SK-N-SH (cell line): ENCODE data around the gene USO1. TPM values are rescaled to one million over a fixed set of nuclear protein-coding genes. Genes with fewer than 3 reads are reported as not detected.
"Not testable (repeated sequence)": the region's sequence is repeated elsewhere in the genome, so short reads cannot be mapped to it uniquely, and the experiment has no call there.

ENCODE experiments used
- CTCF ChIA-PET: fragments of 300-600, 350-600 bp; formaldehyde crosslinking; extraction: SDS; loops from one replicate; lab custom pipeline; 2021; lab: Yijun Ruan, JAX
- POLR2A ChIA-PET: fragments of 350-600 bp; sonication (Branson Sonifier 250); formaldehyde crosslinking; extraction: SDS; loops from one replicate; lab custom pipeline; 2020; ENCODE audit warnings: antibody characterized with exemption, inconsistent platforms; lab: Yijun Ruan, JAX
- DNase-seq: peaks from one replicate; pipeline ENCODE4 v3.0.0; 2012
- H2AFZ ChIP-seq: fragments of 200-600 bp; sonication (generic); 2 replicates; pipeline ENCODE4 v1.8.1; 2016; ENCODE audit warnings: antibody characterized with exemption, mild to moderate bottlenecking, low read depth
- H3F3A ChIP-seq: fragments of 200-600 bp; sonication (generic); replicated peaks from 2 replicates; pipeline ENCODE3; 2016; ENCODE audit warnings: antibody characterized with exemption, mild to moderate bottlenecking; ENCODE audit not compliant: insufficient read depth
- H3K27ac ChIP-seq, 2 experiments: fragments of 200-500 bp in 1 of 2; fragments of 200-600 bp in 1 of 2; sonication (Bioruptor generic) in 1 of 2; sonication (generic), shearing (Covaris generic) in 1 of 2; 2 replicates each; pipeline versions ENCODE4 v1.5.1 to v1.6.1; 2014 to 2016; ENCODE audit warnings: low read depth in 2 of 2, inconsistent platforms in 1 of 2, low read length in 1 of 2, mild to moderate bottlenecking in 1 of 2, mixed read lengths in 1 of 2
- H3K27me3 ChIP-seq: fragments of 200-600 bp; sonication (generic), shearing (Covaris generic); 2 replicates; pipeline ENCODE4 v1.6.1; 2016; ENCODE audit warnings: mixed run types; ENCODE audit not compliant: insufficient read depth
- H3K36me3 ChIP-seq, 2 experiments: fragments of 200-500 bp in 1 of 2; fragments of 200-600 bp in 1 of 2; sonication (Bioruptor generic) in 1 of 2; sonication (generic) in 1 of 2; replicated peaks in 1 of 2; 2 replicates each; pipeline versions ENCODE3 to v1.5.1; 2014 to 2016; ENCODE audit warnings: low read length in 1 of 2, mild to moderate bottlenecking in 1 of 2; ENCODE audit not compliant: insufficient read depth in 2 of 2, control insufficient read depth in 1 of 2
- H3K4me1 ChIP-seq, 2 experiments: fragments of 200-500 bp in 1 of 2; fragments of 200-600 bp in 1 of 2; sonication (Bioruptor generic) in 1 of 2; sonication (generic), shearing (Covaris generic) in 1 of 2; 2 replicates each; pipeline versions ENCODE4 v1.5.1 to v1.6.1; 2014 to 2016; ENCODE audit warnings: low read depth in 1 of 2, low read length in 1 of 2, mixed run types in 1 of 2; ENCODE audit not compliant: insufficient read depth in 2 of 2, control insufficient read depth in 1 of 2
- H3K4me2 ChIP-seq: fragments of 200-600 bp; sonication (generic), shearing (Covaris generic); 2 replicates; pipeline ENCODE4 v1.6.1; 2017; ENCODE audit warnings: mixed run types
- H3K4me3 ChIP-seq, 2 experiments: fragments of 200-500 bp in 1 of 2; fragments of 200-600 bp in 1 of 2; sonication (Bioruptor generic) in 1 of 2; sonication (generic), shearing (Covaris generic) in 1 of 2; 2 replicates each; pipeline versions ENCODE4 v1.5.1 to v1.8.1; 2014 to 2016; ENCODE audit warnings: low read depth in 2 of 2, inconsistent platforms in 1 of 2, low read length in 1 of 2, mild to moderate bottlenecking in 1 of 2, mixed read lengths in 1 of 2, moderate library complexity in 1 of 2
- H3K79me2 ChIP-seq: fragments of 200-600 bp; sonication (generic); 2 replicates; pipeline ENCODE4 v1.8.1; 2017; ENCODE audit warnings: mild to moderate bottlenecking; ENCODE audit not compliant: insufficient read depth
- H3K9ac ChIP-seq: fragments of 200-600 bp; sonication (generic); 2 replicates; pipeline ENCODE4 v1.6.1; 2017; ENCODE audit warnings: mixed run types
- H3K9me2 ChIP-seq: fragments of 200-600 bp; sonication (generic); 2 replicates; pipeline ENCODE4 v1.6.1; 2017; ENCODE audit warnings: mixed run types
- H3K9me3 ChIP-seq: fragments of 200-600 bp; sonication (generic); 2 replicates; pipeline ENCODE4 v1.6.1; 2017; ENCODE audit warnings: mixed run types, mild to moderate bottlenecking, moderate library complexity
- H4K20me1 ChIP-seq: fragments of 200-600 bp; sonication (generic); 2 replicates; pipeline ENCODE4 v1.6.1; 2017; ENCODE audit warnings: mild to moderate bottlenecking, mixed run types; ENCODE audit not compliant: insufficient read depth
- CHD2 ChIP-seq: fragments of 150-350 bp; IDR thresholded peaks from 2 replicates; pipeline ENCODE4 v1.6.1; 2018; ENCODE audit warnings: low read length; ENCODE audit not compliant: partially characterized antibody
- EZH2phosphoT487 ChIP-seq: fragments of 200-600 bp; sonication (generic); IDR thresholded peaks from 2 replicates; pipeline ENCODE4 v1.6.1; 2017; ENCODE audit warnings: low read depth, mixed run types, mild to moderate bottlenecking, antibody characterized with exemption, moderate library complexity, borderline replicate concordance
- FOSL2 ChIP-seq: IDR thresholded peaks from 2 replicates; pipeline ENCODE4 v1.4.0; 2012; ENCODE audit warnings: low read depth, mild to moderate bottlenecking, moderate library complexity, borderline replicate concordance
- GABPA ChIP-seq: IDR thresholded peaks from 2 replicates; pipeline ENCODE4 v1.4.0; 2012; ENCODE audit warnings: low read depth, mild to moderate bottlenecking
- MEF2A ChIP-seq: IDR thresholded peaks from 2 replicates; pipeline ENCODE4 v1.4.0; 2012; ENCODE audit warnings: low read depth, borderline replicate concordance
- NFIC ChIP-seq: IDR thresholded peaks from 2 replicates; pipeline ENCODE4 v1.4.0; 2012; ENCODE audit warnings: borderline replicate concordance
- POLR2AphosphoS5 ChIP-seq: IDR thresholded peaks from 2 replicates; pipeline ENCODE4 v1.6.1; 2012; ENCODE audit warnings: low read depth, low read length
- RAD21 ChIP-seq: IDR thresholded peaks from 2 replicates; pipeline ENCODE4 v1.6.1; 2012; ENCODE audit warnings: mild to moderate bottlenecking, low read length
- RCOR1 ChIP-seq: fragments of 150-350 bp; IDR thresholded peaks from 2 replicates; pipeline ENCODE4 v1.6.1; 2017; ENCODE audit warnings: antibody characterized with exemption, low read length
- SIN3A ChIP-seq: IDR thresholded peaks from 2 replicates; pipeline ENCODE4 v1.6.1; 2012; ENCODE audit warnings: low read depth, mild to moderate bottlenecking, low read length, moderate library complexity, borderline replicate concordance
- TAF1 ChIP-seq: IDR thresholded peaks from 2 replicates; pipeline ENCODE4 v1.6.1; 2012; ENCODE audit warnings: low read depth, mild to moderate bottlenecking, low read length, moderate library complexity, borderline replicate concordance
- TCF12 ChIP-seq: IDR thresholded peaks from 2 replicates; pipeline ENCODE4 v1.4.0; 2012
- YY1 ChIP-seq: IDR thresholded peaks from 2 replicates; pipeline ENCODE4 v1.4.0; 2012; ENCODE audit warnings: low read depth, mild to moderate bottlenecking
- WGBS: methylation state at CpG from one replicate; pipeline ENCODE4 v1.1.6; 2017; ENCODE audit warnings: low lambda C conversion rate; 5-methylcytosine and 5-hydroxymethylcytosine counted together
- polyA plus RNA-seq, 3 experiments: library from polyadenylated mRNA; depleted of rRNA; stranded (reverse); fragments of >200 nt; gene quantifications; 2 replicates each; pipeline ENCODE4 v1.2.3, GENCODE V29; 2012
- TF ChIP-seq, protein P1 (sequence below): IDR thresholded peaks from 2 replicates; pipeline ENCODE4; 2012
- TF ChIP-seq, protein P2 (sequence below): IDR thresholded peaks from 2 replicates; pipeline ENCODE4 v1.4.0; 2012; ENCODE audit warnings: low read depth, borderline replicate concordance
- TF ChIP-seq, protein P3 (sequence below): fragments of 150-350 bp; IDR thresholded peaks from 2 replicates; pipeline ENCODE4 v1.6.1; 2017; ENCODE audit warnings: antibody characterized with exemption, low read length, low read depth, borderline replicate concordance
- TF ChIP-seq, protein P4 (sequence below): IDR thresholded peaks from 2 replicates; pipeline ENCODE4 v1.4.0; 2012; ENCODE audit warnings: low read depth
- TF ChIP-seq, protein P5 (sequence below): IDR thresholded peaks from 2 replicates; pipeline ENCODE4 v1.6.1; 2012; ENCODE audit warnings: mild to moderate bottlenecking, low read depth, low read length, moderate library complexity
- TF ChIP-seq, protein P6 (sequence below): fragments of 150-350 bp; IDR thresholded peaks from 2 replicates; pipeline ENCODE4 v1.6.1; 2016; ENCODE audit warnings: mild to moderate bottlenecking, low read depth, low read length

Gene USO1
- polyA plus RNA-seq, 1 of the 3 experiments (the other 2 are of a cell fraction): 25.6 TPM

DNA sequence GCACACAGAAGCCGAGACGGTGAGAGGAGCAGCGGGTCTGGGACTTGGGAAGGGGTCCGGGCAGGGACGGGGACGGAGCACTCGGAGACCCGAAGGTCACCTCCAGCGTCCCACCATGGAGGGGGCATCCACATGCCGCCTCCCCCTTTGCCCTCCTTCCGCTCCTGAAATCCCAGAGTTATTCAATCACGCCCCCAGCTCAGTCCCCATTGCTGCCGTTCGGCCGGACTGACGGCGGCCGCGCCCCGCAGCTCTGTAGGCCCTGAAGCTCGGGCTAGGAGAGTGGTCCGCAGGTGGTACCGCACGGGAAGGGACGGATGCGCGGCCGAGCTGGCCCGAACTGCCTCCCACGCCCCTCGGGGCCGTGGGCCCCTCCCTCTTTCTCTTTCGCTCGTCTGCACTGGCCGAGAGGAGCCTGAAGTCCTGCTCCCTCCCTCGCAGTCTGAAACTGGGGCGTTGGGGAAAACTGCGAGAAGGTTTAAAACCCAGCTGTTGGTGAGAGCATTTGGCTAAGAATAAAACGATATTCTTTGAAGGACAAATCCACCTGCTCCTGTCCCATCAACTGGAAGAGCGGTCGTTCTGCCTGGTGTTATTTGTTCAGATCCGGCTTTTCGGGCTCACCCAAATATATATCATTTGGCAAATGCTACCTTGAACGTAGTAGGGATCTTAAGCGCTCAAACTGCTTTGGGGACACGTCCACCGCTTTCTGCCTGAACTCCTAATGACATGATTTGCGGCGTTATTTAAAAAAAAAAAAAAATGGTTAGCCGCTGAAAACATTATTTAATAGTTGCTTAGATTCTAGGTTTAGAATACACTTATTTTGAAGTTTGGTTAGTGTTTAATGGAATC lies 719 bp downstream of the USO1 start (continued):
- TF ChIP-seq, protein P1, sequence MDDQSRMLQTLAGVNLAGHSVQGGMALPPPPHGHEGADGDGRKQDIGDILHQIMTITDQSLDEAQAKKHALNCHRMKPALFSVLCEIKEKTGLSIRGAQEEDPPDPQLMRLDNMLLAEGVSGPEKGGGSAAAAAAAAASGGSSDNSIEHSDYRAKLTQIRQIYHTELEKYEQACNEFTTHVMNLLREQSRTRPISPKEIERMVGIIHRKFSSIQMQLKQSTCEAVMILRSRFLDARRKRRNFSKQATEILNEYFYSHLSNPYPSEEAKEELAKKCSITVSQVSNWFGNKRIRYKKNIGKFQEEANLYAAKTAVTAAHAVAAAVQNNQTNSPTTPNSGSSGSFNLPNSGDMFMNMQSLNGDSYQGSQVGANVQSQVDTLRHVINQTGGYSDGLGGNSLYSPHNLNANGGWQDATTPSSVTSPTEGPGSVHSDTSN: no peak
- TF ChIP-seq NFIC (no peak), RAD21 (0 out of 2 replicates have a peak, but pooled peaks have one; percentile 7), RCOR1 (no peak), TCF12 (no peak), TAF1 (no peak), YY1 (no peak; the same call in 1 of the 2 replicates), MEF2A (no peak), FOSL2 (no peak), EZH2phosphoT487 (no peak), GABPA (no peak), POLR2AphosphoS5 (peak; percentile 16; the same call in 1 of the 2 replicates), CHD2 (no peak), SIN3A (no peak)
- TF ChIP-seq, protein P2, sequence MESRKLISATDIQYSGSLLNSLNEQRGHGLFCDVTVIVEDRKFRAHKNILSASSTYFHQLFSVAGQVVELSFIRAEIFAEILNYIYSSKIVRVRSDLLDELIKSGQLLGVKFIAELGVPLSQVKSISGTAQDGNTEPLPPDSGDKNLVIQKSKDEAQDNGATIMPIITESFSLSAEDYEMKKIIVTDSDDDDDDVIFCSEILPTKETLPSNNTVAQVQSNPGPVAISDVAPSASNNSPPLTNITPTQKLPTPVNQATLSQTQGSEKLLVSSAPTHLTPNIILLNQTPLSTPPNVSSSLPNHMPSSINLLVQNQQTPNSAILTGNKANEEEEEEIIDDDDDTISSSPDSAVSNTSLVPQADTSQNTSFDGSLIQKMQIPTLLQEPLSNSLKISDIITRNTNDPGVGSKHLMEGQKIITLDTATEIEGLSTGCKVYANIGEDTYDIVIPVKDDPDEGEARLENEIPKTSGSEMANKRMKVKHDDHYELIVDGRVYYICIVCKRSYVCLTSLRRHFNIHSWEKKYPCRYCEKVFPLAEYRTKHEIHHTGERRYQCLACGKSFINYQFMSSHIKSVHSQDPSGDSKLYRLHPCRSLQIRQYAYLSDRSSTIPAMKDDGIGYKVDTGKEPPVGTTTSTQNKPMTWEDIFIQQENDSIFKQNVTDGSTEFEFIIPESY: no peak
- TF ChIP-seq, protein P3, sequence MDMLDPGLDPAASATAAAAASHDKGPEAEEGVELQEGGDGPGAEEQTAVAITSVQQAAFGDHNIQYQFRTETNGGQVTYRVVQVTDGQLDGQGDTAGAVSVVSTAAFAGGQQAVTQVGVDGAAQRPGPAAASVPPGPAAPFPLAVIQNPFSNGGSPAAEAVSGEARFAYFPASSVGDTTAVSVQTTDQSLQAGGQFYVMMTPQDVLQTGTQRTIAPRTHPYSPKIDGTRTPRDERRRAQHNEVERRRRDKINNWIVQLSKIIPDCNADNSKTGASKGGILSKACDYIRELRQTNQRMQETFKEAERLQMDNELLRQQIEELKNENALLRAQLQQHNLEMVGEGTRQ: no peak
- TF ChIP-seq, protein P4, sequence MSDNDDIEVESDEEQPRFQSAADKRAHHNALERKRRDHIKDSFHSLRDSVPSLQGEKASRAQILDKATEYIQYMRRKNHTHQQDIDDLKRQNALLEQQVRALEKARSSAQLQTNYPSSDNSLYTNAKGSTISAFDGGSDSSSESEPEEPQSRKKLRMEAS: 0 out of 2 replicates have a peak, but pooled peaks have one; percentile 43
- TF ChIP-seq, protein P5, sequence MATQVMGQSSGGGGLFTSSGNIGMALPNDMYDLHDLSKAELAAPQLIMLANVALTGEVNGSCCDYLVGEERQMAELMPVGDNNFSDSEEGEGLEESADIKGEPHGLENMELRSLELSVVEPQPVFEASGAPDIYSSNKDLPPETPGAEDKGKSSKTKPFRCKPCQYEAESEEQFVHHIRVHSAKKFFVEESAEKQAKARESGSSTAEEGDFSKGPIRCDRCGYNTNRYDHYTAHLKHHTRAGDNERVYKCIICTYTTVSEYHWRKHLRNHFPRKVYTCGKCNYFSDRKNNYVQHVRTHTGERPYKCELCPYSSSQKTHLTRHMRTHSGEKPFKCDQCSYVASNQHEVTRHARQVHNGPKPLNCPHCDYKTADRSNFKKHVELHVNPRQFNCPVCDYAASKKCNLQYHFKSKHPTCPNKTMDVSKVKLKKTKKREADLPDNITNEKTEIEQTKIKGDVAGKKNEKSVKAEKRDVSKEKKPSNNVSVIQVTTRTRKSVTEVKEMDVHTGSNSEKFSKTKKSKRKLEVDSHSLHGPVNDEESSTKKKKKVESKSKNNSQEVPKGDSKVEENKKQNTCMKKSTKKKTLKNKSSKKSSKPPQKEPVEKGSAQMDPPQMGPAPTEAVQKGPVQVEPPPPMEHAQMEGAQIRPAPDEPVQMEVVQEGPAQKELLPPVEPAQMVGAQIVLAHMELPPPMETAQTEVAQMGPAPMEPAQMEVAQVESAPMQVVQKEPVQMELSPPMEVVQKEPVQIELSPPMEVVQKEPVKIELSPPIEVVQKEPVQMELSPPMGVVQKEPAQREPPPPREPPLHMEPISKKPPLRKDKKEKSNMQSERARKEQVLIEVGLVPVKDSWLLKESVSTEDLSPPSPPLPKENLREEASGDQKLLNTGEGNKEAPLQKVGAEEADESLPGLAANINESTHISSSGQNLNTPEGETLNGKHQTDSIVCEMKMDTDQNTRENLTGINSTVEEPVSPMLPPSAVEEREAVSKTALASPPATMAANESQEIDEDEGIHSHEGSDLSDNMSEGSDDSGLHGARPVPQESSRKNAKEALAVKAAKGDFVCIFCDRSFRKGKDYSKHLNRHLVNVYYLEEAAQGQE: no peak
- TF ChIP-seq, protein P6, sequence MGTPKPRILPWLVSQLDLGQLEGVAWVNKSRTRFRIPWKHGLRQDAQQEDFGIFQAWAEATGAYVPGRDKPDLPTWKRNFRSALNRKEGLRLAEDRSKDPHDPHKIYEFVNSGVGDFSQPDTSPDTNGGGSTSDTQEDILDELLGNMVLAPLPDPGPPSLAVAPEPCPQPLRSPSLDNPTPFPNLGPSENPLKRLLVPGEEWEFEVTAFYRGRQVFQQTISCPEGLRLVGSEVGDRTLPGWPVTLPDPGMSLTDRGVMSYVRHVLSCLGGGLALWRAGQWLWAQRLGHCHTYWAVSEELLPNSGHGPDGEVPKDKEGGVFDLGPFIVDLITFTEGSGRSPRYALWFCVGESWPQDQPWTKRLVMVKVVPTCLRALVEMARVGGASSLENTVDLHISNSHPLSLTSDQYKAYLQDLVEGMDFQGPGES: no peak
- TF ChIP-seq, all 33 proteins: peak for 4

DNA sequence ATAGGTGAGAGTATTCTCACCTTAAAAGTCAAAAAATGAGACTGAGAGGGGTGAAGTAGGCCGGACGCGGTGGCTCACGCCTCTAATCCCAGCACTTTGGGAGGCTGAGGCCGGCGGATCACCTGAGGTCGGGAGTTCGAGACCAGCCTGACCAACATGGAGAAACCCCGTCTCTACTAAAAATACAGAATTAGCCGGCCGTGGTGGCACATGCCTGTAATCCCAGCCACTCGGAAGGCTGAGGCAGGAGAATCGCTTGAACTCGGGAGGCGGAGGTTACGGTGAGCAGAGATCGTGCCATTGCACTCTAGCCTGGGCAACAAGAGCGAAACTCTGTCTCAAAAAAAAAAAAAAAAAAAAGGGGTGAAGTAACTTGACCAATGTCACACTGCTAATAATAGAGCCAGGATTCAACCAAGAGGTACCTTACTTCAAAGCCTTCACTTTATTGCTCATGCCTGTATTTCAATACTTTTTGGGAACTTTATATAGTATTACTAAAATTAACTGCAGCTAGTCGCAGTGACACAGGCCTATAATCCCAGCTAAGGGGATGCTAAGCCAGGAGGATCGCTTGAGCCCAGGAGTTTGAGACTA lies 1.7 kb downstream of the USO1 start:
- not testable (repeated sequence) for H2AFZ ChIP-seq
- WGBS: 87% methylated on average over 20 of the region's 20 CpGs
- peak overlapping the region in 1 of 2 experiments; percentile 97; a peak in 1 of 4 replicates for H3K27ac ChIP-seq

More for the DNA sequence above, 1.7 kb downstream of the USO1 start:
- H3K27me3 ChIP-seq, DNase-seq, H3K36me3 ChIP-seq, H3K9me3 ChIP-seq, H3K9me2 ChIP-seq: not testable (repeated sequence)
- H3K4me1 ChIP-seq: peaks cover 13 to 23% of the 10 kb centered on the region in 2 experiments; a peak in 3 of 4 replicates
- ChIA-PET POLR2A (interaction anchor here (1.4 kb wide), 1 partner anchor 11 kb away, joined by 5 read pairs; no protein-coding TSS in a partner anchor), CTCF (interaction anchor here (1.3 to 2.5 kb wide), 3 partner anchors 10 to 72 kb away, joined by 3 to 14 read pairs (median 5); no protein-coding TSS in a partner anchor)
- H3F3A ChIP-seq: peaks cover 10% of the 10 kb centered on the region
- H4K20me1 ChIP-seq: peaks cover 34% of the 10 kb centered on the region
- peaks cover 83% of the 10 kb centered on the region for H3K79me2 ChIP-seq
- peak overlapping the region; percentile 66 for H3K4me2 ChIP-seq
- H3K9ac ChIP-seq: peak overlapping the region; percentile 96; the same call in 1 of the 2 replicates
- H3K4me3 ChIP-seq: peak overlapping the region; percentile 71 to 94; a peak in 3 of 4 replicates
